HepG2 (cell line): ENCODE measurements around the gene RPL39. TPM values are rescaled to one million over a fixed set of nuclear protein-coding genes. Genes with fewer than 3 reads are reported as not detected.

Experiments
- ATF7 ChIP-seq, 2 experiments: fragments of 450-650 bp in 1 of 2; sonication (generic) in 1 of 2; formaldehyde crosslinking in 1 of 2; IDR thresholded peaks; 2 replicates each; pipeline versions ENCODE4 v1.4.0 to v1.6.1; 2016 to 2020; ENCODE audit warnings: antibody characterized with exemption in 1 of 2, mild to moderate bottlenecking in 1 of 2, missing genetic modification reagents in 1 of 2
- BRD4 ChIP-seq: sonication (generic); formaldehyde crosslinking; IDR thresholded peaks from 2 replicates; pipeline ENCODE4 v1.4.0; 2020; ENCODE audit warnings: missing genetic modification reagents
- HBP1 ChIP-seq: IDR thresholded peaks from 2 replicates; pipeline ENCODE4 v1.6.1; 2016; ENCODE audit warnings: low read depth, control low read depth
- HDAC2 ChIP-seq: sonication (generic); formaldehyde crosslinking; IDR thresholded peaks from 2 replicates; pipeline ENCODE4 v1.4.0; 2020; ENCODE audit warnings: missing genetic modification reagents
- HES4 ChIP-seq: sonication (generic); formaldehyde crosslinking; IDR thresholded peaks from 2 replicates; pipeline ENCODE4 v1.9.0; 2021; ENCODE audit warnings: mild to moderate bottlenecking, missing genetic modification reagents, borderline replicate concordance
- JUN ChIP-seq: sonication (generic); formaldehyde crosslinking; IDR thresholded peaks from 2 replicates; pipeline ENCODE4 v1.4.0; 2020; ENCODE audit warnings: mild to moderate bottlenecking, missing genetic modification reagents
- MAFK ChIP-seq, 2 experiments: IDR thresholded peaks in 1 of 2; conservative IDR thresholded peaks in 1 of 2; 2 replicates each; pipeline ENCODE4 v1.6.1; 2011; ENCODE audit warnings: improper control_type of control experiment in 2 of 2, low read length in 2 of 2
- MIER2 ChIP-seq: IDR thresholded peaks from 2 replicates; pipeline ENCODE4 v1.6.1; 2016; ENCODE audit warnings: missing biosample characterization, missing genetic modification reagents
- NFE2 ChIP-seq: sonication (generic); formaldehyde crosslinking; IDR thresholded peaks from 2 replicates; pipeline ENCODE4 v1.4.0; 2020; ENCODE audit warnings: missing genetic modification reagents
- NFKBIZ ChIP-seq: IDR thresholded peaks from 2 replicates; pipeline ENCODE4 v1.6.1; 2018; ENCODE audit warnings: missing genetic modification reagents, missing compliant biosample characterization
- NKX3-1 ChIP-seq: sonication (generic); formaldehyde crosslinking; IDR thresholded peaks from 2 replicates; pipeline ENCODE4 v1.5.0; 2020; ENCODE audit warnings: missing genetic modification reagents
- SIX1 ChIP-seq: sonication (generic); formaldehyde crosslinking; IDR thresholded peaks from 2 replicates; pipeline ENCODE4 v1.4.0; 2020; ENCODE audit warnings: missing genetic modification reagents, borderline replicate concordance
- TARDBP ChIP-seq: sonication (generic); formaldehyde crosslinking; IDR thresholded peaks from 2 replicates; pipeline ENCODE4 v1.8.0; 2022; ENCODE audit warnings: mild to moderate bottlenecking, missing genetic modification reagents
- TRIM24 ChIP-seq: sonication (generic); formaldehyde crosslinking; IDR thresholded peaks from 2 replicates; pipeline ENCODE4 v1.8.0; 2022; ENCODE audit warnings: mild to moderate bottlenecking, missing genetic modification reagents
- ZNF230 ChIP-seq: sonication (generic); formaldehyde crosslinking; IDR thresholded peaks from 2 replicates; pipeline ENCODE4 v1.4.0; 2020; ENCODE audit warnings: mild to moderate bottlenecking, missing genetic modification reagents
- ZNF280D ChIP-seq: sonication (generic); formaldehyde crosslinking; IDR thresholded peaks from 2 replicates; pipeline ENCODE4 v1.5.1; 2020; ENCODE audit warnings: mild to moderate bottlenecking, missing genetic modification reagents
- ZNF367 ChIP-seq: sonication (generic); formaldehyde crosslinking; IDR thresholded peaks from 2 replicates; pipeline ENCODE4 v1.4.0; 2020; ENCODE audit warnings: missing genetic modification reagents, borderline replicate concordance
- ZNF431 ChIP-seq: sonication (generic); formaldehyde crosslinking; IDR thresholded peaks from 2 replicates; pipeline ENCODE4 v1.9.0; 2022; ENCODE audit warnings: missing genetic modification reagents, low read depth, mild to moderate bottlenecking, borderline replicate concordance
- ZNF567 ChIP-seq: sonication (generic); formaldehyde crosslinking; IDR thresholded peaks from 2 replicates; pipeline ENCODE4 v1.8.1; 2023; ENCODE audit warnings: mild to moderate bottlenecking, missing genetic modification reagents, borderline replicate concordance
- ZNF770 ChIP-seq: sonication (generic); formaldehyde crosslinking; IDR thresholded peaks from 2 replicates; pipeline ENCODE4 v1.5.0; 2020; ENCODE audit warnings: mild to moderate bottlenecking, missing genetic modification reagents
- polyA plus RNA-seq, 8 experiments: library from polyadenylated mRNA; depleted of rRNA in 3 of 8; stranded (reverse) in 7 of 8; unstranded in 1 of 8; fragments of >200 nt; fragmentation: Illumina TruSeq in 4 of 8; extraction: Trizol in 4 of 8; gene quantifications; 2 replicates each; pipeline versions ENCODE4 v1.2.1 to v1.2.3, GENCODE V29; 2011 to 2016; ENCODE audit warnings: low read depth in 4 of 8, missing spikeins in 1 of 8, mixed read lengths in 1 of 8; ENCODE audit not compliant: insufficient read depth in 1 of 8
- total RNA-seq, 5 experiments: library from RNA; depleted of rRNA; stranded (reverse); fragments of >200 nt; fragmentation: Illumina TruSeq; extraction: Trizol; gene quantifications; 2 replicates each; pipeline ENCODE4 v1.2.3, GENCODE V29; 2016; ENCODE audit warnings: low read depth in 1 of 5
- TF ChIP-seq, protein P1 (sequence below): sonication (generic); formaldehyde crosslinking; IDR thresholded peaks from 2 replicates; pipeline ENCODE4 v1.8.0; 2023; ENCODE audit warnings: mild to moderate bottlenecking, missing genetic modification reagents
- TF ChIP-seq, protein P2 (sequence below): sonication (generic); formaldehyde crosslinking; IDR thresholded peaks from 2 replicates; pipeline ENCODE4 v1.5.1; 2020; ENCODE audit warnings: missing genetic modification reagents, mild to moderate bottlenecking, borderline replicate concordance

RPL39 gene
- total and polyA plus RNA-seq, 2 of the 13 experiments (the other 11 are each of a cell fraction or from before 2014, with no cell fraction given) = 2,312 to 3,547 TPM

DNA sequence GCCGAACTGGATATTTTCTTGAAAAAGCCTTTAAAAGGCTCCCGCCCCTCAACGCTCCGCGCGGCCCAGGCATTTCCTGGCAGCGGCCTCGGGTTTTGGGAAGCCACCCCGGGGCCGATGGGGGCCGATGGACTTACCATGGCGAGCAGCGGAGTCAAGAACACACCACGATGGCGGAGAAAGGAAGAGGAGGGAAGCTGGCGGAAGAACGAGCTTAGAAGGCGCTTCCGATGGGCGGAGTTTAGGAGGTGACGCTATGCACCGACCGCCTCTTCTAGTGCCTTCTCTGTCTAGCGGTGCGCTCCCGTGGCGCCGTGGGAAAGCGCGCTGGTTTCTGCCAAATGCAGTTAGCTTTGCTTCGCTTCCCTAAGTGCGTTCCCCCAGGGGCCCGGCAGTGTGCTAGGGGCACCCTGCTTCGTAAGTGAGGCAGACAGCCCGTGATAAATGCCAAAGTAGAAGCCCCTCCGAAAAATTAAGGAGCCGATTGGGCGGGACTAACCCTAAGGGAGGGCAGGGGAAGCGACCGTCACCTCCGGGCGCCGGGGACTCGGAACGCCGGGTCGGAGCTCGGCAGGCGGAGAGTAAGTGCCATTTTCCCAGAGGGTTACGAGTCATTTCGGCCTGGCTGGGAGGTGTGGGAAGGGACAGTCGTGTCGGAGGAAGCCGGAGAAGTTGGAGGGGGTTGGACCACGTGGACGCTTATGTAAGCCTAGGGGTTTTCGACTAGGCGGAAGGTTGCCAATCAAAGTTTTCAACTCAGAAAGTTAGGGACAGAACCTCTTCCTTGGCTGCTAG lies at the start of gene RPL39 (continued):
- TF ChIP-seq ZNF770 (CRISPR knock-in tag) (no peak), SIX1 (no peak), BRD4 (no peak), ZNF431 (no peak), TARDBP (CRISPR knock-in tag) (peak; percentile 31; the same call in 1 of the 2 replicates), NFKBIZ (no peak), HDAC2 (no peak), ZNF280D (CRISPR knock-in tag) (no peak), ATF7 (IDR thresholded peaks at IDR 0.05) (no peak), ATF7 (CRISPR knock-in tag; IDR thresholded peaks at IDR 0.05) (no peak), MIER2 (CRISPR knock-in tag) (no peak), JUN (CRISPR knock-in tag) (no peak), MAFK (conservative IDR thresholded peaks at IDR 0.05 in 1 of 2, IDR thresholded peaks at IDR 0.05 in 1 of 2; ENCODE audit: low read length in 2 of 2) (no peak), HBP1 (0 out of 2 replicates have a peak, but pooled peaks have one; percentile 33), ZNF367 (CRISPR knock-in tag) (no peak), NFE2 (CRISPR knock-in tag) (no peak), ZNF567 (CRISPR knock-in tag) (no peak), TRIM24 (CRISPR knock-in tag) (no peak), ZNF230 (CRISPR knock-in tag) (peak; percentile 31; the same call in 1 of the 2 replicates), NKX3-1 (CRISPR knock-in tag) (no peak), HES4 (CRISPR knock-in tag) (no peak)
- TF ChIP-seq, protein P1, sequence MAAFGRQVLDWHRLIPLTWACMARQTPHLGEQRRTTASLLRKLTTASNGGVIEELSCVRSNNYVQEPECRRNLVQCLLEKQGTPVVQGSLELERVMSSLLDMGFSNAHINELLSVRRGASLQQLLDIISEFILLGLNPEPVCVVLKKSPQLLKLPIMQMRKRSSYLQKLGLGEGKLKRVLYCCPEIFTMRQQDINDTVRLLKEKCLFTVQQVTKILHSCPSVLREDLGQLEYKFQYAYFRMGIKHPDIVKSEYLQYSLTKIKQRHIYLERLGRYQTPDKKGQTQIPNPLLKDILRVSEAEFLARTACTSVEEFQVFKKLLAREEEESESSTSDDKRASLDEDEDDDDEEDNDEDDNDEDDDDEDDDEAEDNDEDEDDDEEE = no peak
- TF ChIP-seq, protein P2, sequence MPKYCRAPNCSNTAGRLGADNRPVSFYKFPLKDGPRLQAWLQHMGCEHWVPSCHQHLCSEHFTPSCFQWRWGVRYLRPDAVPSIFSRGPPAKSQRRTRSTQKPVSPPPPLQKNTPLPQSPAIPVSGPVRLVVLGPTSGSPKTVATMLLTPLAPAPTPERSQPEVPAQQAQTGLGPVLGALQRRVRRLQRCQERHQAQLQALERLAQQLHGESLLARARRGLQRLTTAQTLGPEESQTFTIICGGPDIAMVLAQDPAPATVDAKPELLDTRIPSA (CRISPR knock-in tag) = no peak
